ENCODE results near the gene ZBTB9. TPM values are rescaled to one million over a fixed set of nuclear protein-coding genes. Genes with fewer than 3 reads are reported as not detected.

ZBTB9 gene
- total RNA-seq, 1 experiment from 2014 or later = 19.4 TPM

- Mint-ChIP-seq H3K4me1 (peaks cover 17% of the 10 kb centered on the region), H3K9me3 (no peaks in the 10 kb centered on the region), H3K27me3 (ENCODE audit: low read depth) (no peaks in the 10 kb centered on the region), H3K27ac (no peak overlapping the region), H3K4me3 (no peak overlapping the region), H3K36me3 (peaks cover 44% of the 10 kb centered on the region)
- DNase-seq (ENCODE audit: low spot score) (no peak), ATAC-seq (no peak)
- TF ChIP-seq GTF2I (CRISPR knock-in tag; conservative IDR thresholded peaks at IDR 0.05) (no peak), ERG (CRISPR knock-in tag; IDR thresholded peaks at IDR 0.05) (no peak), SMAD4 (CRISPR knock-in tag; IDR thresholded peaks at IDR 0.05) (no peak), ZNF232 (CRISPR knock-in tag; IDR thresholded peaks at IDR 0.05) (no peak), TCF7 (CRISPR knock-in tag; IDR thresholded peaks at IDR 0.05; ENCODE audit: low read depth) (no peak), ZBTB43 (CRISPR knock-in tag; IDR thresholded peaks at IDR 0.05) (no peak), NR1H2 (CRISPR knock-in tag; IDR thresholded peaks at IDR 0.05) (no peak), ZNF396 (CRISPR knock-in tag; IDR thresholded peaks at IDR 0.05; ENCODE audit: borderline replicate concordance) (no peak), ZNF121 (CRISPR knock-in tag; IDR thresholded peaks at IDR 0.05) (no peak), CREM (CRISPR knock-in tag; IDR thresholded peaks at IDR 0.05) (no peak), ZNF263 (CRISPR knock-in tag; IDR thresholded peaks at IDR 0.05; ENCODE audit: low read depth) (no peak), EMX1 (CRISPR knock-in tag; IDR thresholded peaks at IDR 0.05) (no peak), AFF4 (CRISPR knock-in tag; IDR thresholded peaks at IDR 0.05; ENCODE audit: borderline replicate concordance) (no peak), PRRX2 (CRISPR knock-in tag; IDR thresholded peaks at IDR 0.05) (no peak), FOXP1 (CRISPR knock-in tag; IDR thresholded peaks at IDR 0.05; ENCODE audit: borderline replicate concordance) (no peak)
- ChIA-PET CTCF (interaction anchor here (1.5 kb wide), 1 partner anchor 33 kb away, joined by 3 read pairs; no protein-coding TSS in a partner anchor), POLR2A (no interaction called here)
These were observed 2.8 kb upstream of the ZBTB9 start for GRCh38 chr6:33451606-33452005.

GRCh38 chr6:33452496-33452895, 1.9 kb upstream of the ZBTB9 start:
- ChIA-PET POLR2A (no interaction called here), CTCF (interaction anchor here (0.6 to 1.7 kb wide), 2 partner anchors 18 to 248 kb away, joined by 3 to 4 read pairs; no protein-coding TSS in a partner anchor)
- no peak overlapping the region for H3K4me3 Mint-ChIP-seq

GRCh38 chr6:33453393-33454008, 875 bp upstream of the ZBTB9 start:
- peak overlapping the region; percentile 92 for H3K4me3 Mint-ChIP-seq
- no peak for TF ChIP-seq ZMAT4 (CRISPR knock-in tag; IDR thresholded peaks at IDR 0.05)
- TF ChIP-seq ATF6 (CRISPR knock-in tag; IDR thresholded peaks at IDR 0.05) = no peak
- no peak for TF ChIP-seq KAT7 (CRISPR knock-in tag; IDR thresholded peaks at IDR 0.05; ENCODE audit: borderline replicate concordance)
- no peak for TF ChIP-seq E2F4 (CRISPR knock-in tag; IDR thresholded peaks at IDR 0.05; ENCODE audit: borderline replicate concordance, low read depth)
- no peak for TF ChIP-seq GABPB1 (CRISPR knock-in tag; IDR thresholded peaks at IDR 0.05)
- TF ChIP-seq CDX4 (CRISPR knock-in tag; IDR thresholded peaks at IDR 0.05; ENCODE audit: borderline replicate concordance) = no peak
- peaks cover 32% of the 10 kb centered on the region for H3K36me3 Mint-ChIP-seq
- H3K9me3 Mint-ChIP-seq = no peaks in the 10 kb centered on the region
- H3K4me1 Mint-ChIP-seq = peaks cover 17% of the 10 kb centered on the region
- POLR2A ChIA-PET = interaction anchor here (1.1 to 1.8 kb wide), 5 partner anchors 12 to 121 kb away, joined by 3 to 26 read pairs (median 5); partner anchors contain the start of gene CUTA
- DNase-seq (ENCODE audit: low spot score) (no peak), ATAC-seq (no peak)
- H3K27me3 Mint-ChIP-seq (ENCODE audit: low read depth) = no peaks in the 10 kb centered on the region
- CTCF ChIA-PET = interaction anchor here (0.5 to 2.8 kb wide), 12 partner anchors 8 to 247 kb away, joined by 3 to 14 read pairs (median 4); partner anchors contain the start of genes BAK1, CUTA and ZBTB22
- peak overlapping the region; percentile 77 for H3K27ac Mint-ChIP-seq

More at GRCh38 chr6:33452496-33452895, 1.9 kb upstream of the ZBTB9 start:
- Mint-ChIP-seq H3K27ac (no peak overlapping the region), H3K9me3 (no peaks in the 10 kb centered on the region), H3K27me3 (ENCODE audit: low read depth) (no peaks in the 10 kb centered on the region), H3K4me1 (peaks cover 17% of the 10 kb centered on the region), H3K36me3 (peaks cover 42% of the 10 kb centered on the region)
- no peak for TF ChIP-seq FOXP1 (CRISPR knock-in tag; IDR thresholded peaks at IDR 0.05; ENCODE audit: borderline replicate concordance)
- ATAC-seq = no peak
- DNase-seq (ENCODE audit: low spot score) = no peak

Measured in WTC11 (cell line).